Smooth muscle cell (in vitro differentiated cells): Measurements from ENCODE around the gene FIBP. TPM values are rescaled to one million over a fixed set of nuclear protein-coding genes. Genes with fewer than 3 reads are reported as not detected.
A peak's percentile ranks its signal among the peaks of the same experiment; 100 is the strongest.

ENCODE experiments used
- DNase-seq: peaks from one replicate; lab custom pipeline; 2025; ENCODE audit not compliant: unreplicated experiment; lab: John Stamatoyannopoulos, UW
- H2AFZ ChIP-seq: fragments of 200-600 bp; sonication (generic); 2 replicates; pipeline ENCODE4 v1.6.0; 2016; ENCODE audit warnings: antibody characterized with exemption, low read depth, mild to moderate bottlenecking
- H3F3A ChIP-seq: fragments of 200-600 bp; sonication (generic); 2 replicates; pipeline ENCODE4 v1.6.0; 2017; ENCODE audit warnings: antibody characterized with exemption, low read depth
- H3K27ac ChIP-seq: fragments of 200-600 bp; sonication (generic); 2 replicates; pipeline ENCODE4 v1.5.1; 2016; ENCODE audit warnings: low read depth, mild to moderate bottlenecking
- H3K27me3 ChIP-seq: fragments of 200-600 bp; sonication (generic); 2 replicates; pipeline ENCODE4 v1.6.1; 2016; ENCODE audit warnings: low read depth, mild to moderate bottlenecking
- H3K36me3 ChIP-seq: fragments of 200-600 bp; sonication (generic); 2 replicates; pipeline ENCODE4 v1.5.1; 2016; ENCODE audit warnings: low read depth
- H3K4me1 ChIP-seq: fragments of 200-600 bp; sonication (generic); 2 replicates; pipeline ENCODE4 v1.5.1; 2016; ENCODE audit warnings: low read depth
- H3K4me2 ChIP-seq: fragments of 200-600 bp; sonication (generic); 2 replicates; pipeline ENCODE4 v1.6.0; 2016; ENCODE audit warnings: mild to moderate bottlenecking
- H3K4me3 ChIP-seq: fragments of 200-600 bp; sonication (generic); 2 replicates; pipeline ENCODE4 v1.5.1; 2016; ENCODE audit warnings: mild to moderate bottlenecking
- H3K79me2 ChIP-seq: fragments of 200-600 bp; sonication (generic); 2 replicates; pipeline ENCODE4 v1.6.0; 2016; ENCODE audit warnings: low read depth, mild to moderate bottlenecking
- H3K9ac ChIP-seq: fragments of 200-600 bp; sonication (generic); 2 replicates; pipeline ENCODE4 v1.6.0; 2016; ENCODE audit warnings: low read depth
- H3K9me3 ChIP-seq: fragments of 200-600 bp; sonication (generic); replicated peaks from 2 replicates; pipeline ENCODE4 v1.5.1; 2016; ENCODE audit warnings: low read depth
- H4K20me1 ChIP-seq: fragments of 200-600 bp; sonication (generic); 2 replicates; pipeline ENCODE4 v1.6.0; 2016; ENCODE audit warnings: low read depth
- CTCF ChIP-seq: fragments of 200-600 bp; sonication (generic); IDR thresholded peaks from 2 replicates; pipeline ENCODE4 v1.5.1; 2017; ENCODE audit warnings: borderline replicate concordance, mild to moderate bottlenecking, antibody characterized with exemption; ENCODE audit not compliant: insufficient read depth, poor library complexity, severe bottlenecking
- WGBS: methylation state at CpG from one replicate; pipeline ENCODE4 v1.1.7; 2016; ENCODE audit warnings: low lambda C conversion rate; 5-methylcytosine and 5-hydroxymethylcytosine counted together
- polyA plus RNA-seq: library from polyadenylated mRNA; unstranded; fragments of >200 nt; fragmentation: Nextera tagmentation; extraction: Ambion mirVana; gene quantifications from 2 replicates; pipeline ENCODE4 v1.2.1, GENCODE V29; 2016
- total RNA-seq: library from RNA; depleted of rRNA; stranded (reverse); fragments of >200 nt; gene quantifications from 2 replicates; pipeline ENCODE4 v1.2.3, GENCODE V29; 2014

Gene FIBP
- total and polyA plus RNA-seq, 2 experiments from 2014 or later, result 109 to 114 TPM

- Histone ChIP-seq H4K20me1 (peaks cover 11% of the 10 kb centered on the region), H3K4me2 (peak overlapping the region; percentile 62), H3F3A (peaks cover 26% of the 10 kb centered on the region), H3K79me2 (peaks cover 15% of the 10 kb centered on the region), H3K36me3 (no peaks in the 10 kb centered on the region), H2AFZ (no peak overlapping the region), H3K4me1 (peaks cover 25% of the 10 kb centered on the region), H3K9ac (peak overlapping the region; percentile 72), H3K4me3 (no peak overlapping the region), H3K27me3 (no peaks in the 10 kb centered on the region), H3K9me3 (no peaks in the 10 kb centered on the region), H3K27ac (peak overlapping the region; percentile 82)
- peak; percentile 33 for DNase-seq
- 3% methylated on average over 5 of the region's 5 CpGs for WGBS
- TF ChIP-seq CTCF, result no peak
Observed at GRCh38 chr11:65903068-65903481, 14.8 kb upstream of the FIBP start.

- Histone ChIP-seq H3K4me3 (peak overlapping the region; percentile 89), H3K4me1 (peaks cover 25% of the 10 kb centered on the region), H3K9ac (peak overlapping the region; percentile 99), H3K9me3 (no peaks in the 10 kb centered on the region), H3K27ac (peak overlapping the region; percentile 82), H3F3A (peaks cover 26% of the 10 kb centered on the region), H3K36me3 (no peaks in the 10 kb centered on the region), H2AFZ (no peak overlapping the region), H3K4me2 (peak overlapping the region; percentile 99), H3K27me3 (no peaks in the 10 kb centered on the region), H4K20me1 (peaks cover 30% of the 10 kb centered on the region), H3K79me2 (peaks cover 36% of the 10 kb centered on the region)
- DNase-seq, result no peak
- 80% methylated on average over 11 of the region's 11 CpGs for WGBS
- no peak for TF ChIP-seq CTCF
Observed at GRCh38 chr11:65900899-65901180, 12.6 kb upstream of the FIBP start.

DNA sequence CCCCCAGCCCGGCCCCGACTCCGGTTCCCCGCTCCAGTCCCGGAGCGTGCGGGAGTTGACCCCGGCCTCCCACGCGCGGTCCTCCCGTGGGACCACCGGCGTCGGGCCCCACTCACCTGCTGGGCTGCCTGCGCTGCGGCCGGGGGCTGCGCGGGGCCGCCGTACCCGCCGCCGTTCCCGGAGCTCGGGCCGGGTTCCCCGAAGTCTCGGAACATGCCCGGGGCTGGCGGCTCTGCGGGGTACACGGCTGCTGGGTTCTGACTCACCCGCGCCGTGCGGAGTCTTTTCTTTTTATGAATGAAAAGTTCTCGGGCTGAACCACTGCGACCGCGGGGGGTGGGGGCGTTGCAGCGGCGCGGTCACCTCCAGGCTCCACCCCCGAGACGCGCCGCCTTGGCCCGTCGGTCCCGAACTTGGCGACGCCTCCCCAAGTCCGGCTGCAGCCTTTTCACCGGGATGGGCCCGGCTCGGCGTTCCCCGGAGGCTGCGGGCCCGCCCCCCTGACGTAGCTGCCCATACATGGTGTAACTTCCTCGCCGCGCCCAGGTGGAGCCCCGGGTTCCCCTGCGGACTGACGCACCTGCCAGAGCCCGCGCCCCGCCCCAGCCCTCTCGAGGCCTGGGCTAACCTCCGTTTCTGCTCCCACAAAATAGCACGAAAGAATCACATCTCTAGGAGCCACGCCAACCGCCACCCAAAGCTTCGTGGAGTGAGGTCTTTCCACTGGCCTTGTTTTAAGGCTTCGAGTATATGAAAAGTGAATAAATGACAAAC lies 12.0 kb upstream of the FIBP start, which contains the start of gene FOSL1:
Gene FOSL1, minus strand, starts transcription at position 264 of the 774 bp plus-strand sequence. Its CDS starts 49 bp downstream, at position 215.
- H3K27me3 ChIP-seq, result no peaks in the 10 kb centered on the region
- DNase-seq, result peak; percentile 74
- peak within 1 kb of the TSS; percentile 99 for H3K9ac ChIP-seq
- no peaks in the 10 kb centered on the region for H3K36me3 ChIP-seq
- H3K27ac ChIP-seq, result peak within 1 kb of the TSS; percentile 82
- peaks cover 41% of the 10 kb centered on the region for H3K79me2 ChIP-seq
- peaks cover 35% of the 10 kb centered on the region for H4K20me1 ChIP-seq
- TF ChIP-seq CTCF, result no peak
- WGBS, result 5% methylated on average over 50 of the region's 80 CpGs
- peaks cover 25% of the 10 kb centered on the region for H3K4me1 ChIP-seq
- H3K9me3 ChIP-seq, result no peaks in the 10 kb centered on the region
- H3K4me2 ChIP-seq, result peak within 1 kb of the TSS; percentile 99
- peaks cover 26% of the 10 kb centered on the region for H3F3A ChIP-seq
- peak within 1 kb of the TSS; percentile 89 for H3K4me3 ChIP-seq
- no peak within 1 kb of the TSS for H2AFZ ChIP-seq
